Measurements from ENCODE around the gene POLQ. TPM values are rescaled to one million over a fixed set of nuclear protein-coding genes. Genes with fewer than 3 reads are reported as not detected.

The POLQ gene
- total RNA-seq, 1 donor from 2014 or later: 0.38 TPM

- H3K27me3 ChIP-seq (ENCODE audit: low read depth): no peaks in the 10 kb centered on the region
- TF ChIP-seq CTCF (IDR thresholded peaks at IDR 0.05; ENCODE audit: borderline replicate concordance): no peak
- no peak overlapping the region for H3K4me3 ChIP-seq
- H3K36me3 ChIP-seq: no peaks in the 10 kb centered on the region
- H3K9me3 ChIP-seq (replicated peaks): no peaks in the 10 kb centered on the region
- intact Hi-C loops (cut with micrococcal nuclease): no loop called here
- no peak overlapping the region for H3K27ac ChIP-seq (replicated peaks)
- no peaks in the 10 kb centered on the region for H3K4me1 ChIP-seq
- no peak for DNase-seq
These were observed 63.1 kb downstream of the POLQ start for GRCh38 chr3:121482660-121483059.

- TF ChIP-seq CTCF (IDR thresholded peaks at IDR 0.05; ENCODE audit: borderline replicate concordance): no peak
- intact Hi-C loops (cut with micrococcal nuclease): no loop called here
- H3K4me1 ChIP-seq: no peaks in the 10 kb centered on the region
These were observed 64.5 kb downstream of the POLQ start for GRCh38 chr3:121481106-121481880.

GRCh38 chr3:121477589-121477988 is 68.2 kb downstream of the POLQ start:
- intact Hi-C loops (cut with micrococcal nuclease): no loop called here
- Histone ChIP-seq H3K27ac (replicated peaks) (no peak overlapping the region), H3K4me1 (no peaks in the 10 kb centered on the region), H3K9me3 (replicated peaks) (no peaks in the 10 kb centered on the region), H3K36me3 (no peaks in the 10 kb centered on the region), H3K4me3 (no peak overlapping the region), H3K27me3 (ENCODE audit: low read depth) (no peaks in the 10 kb centered on the region)
- DNase-seq: no peak
- TF ChIP-seq CTCF (IDR thresholded peaks at IDR 0.05; ENCODE audit: borderline replicate concordance): no peak

More at GRCh38 chr3:121481106-121481880, 64.5 kb downstream of the POLQ start:
- Histone ChIP-seq H3K36me3 (no peaks in the 10 kb centered on the region), H3K27me3 (ENCODE audit: low read depth) (no peaks in the 10 kb centered on the region), H3K4me3 (no peak overlapping the region), H3K27ac (replicated peaks) (no peak overlapping the region), H3K9me3 (replicated peaks) (no peaks in the 10 kb centered on the region)
- no peak for DNase-seq

GRCh38 chr3:121473001-121473400 is 72.8 kb downstream of the POLQ start:
- Histone ChIP-seq H3K4me3 (no peak overlapping the region), H3K36me3 (no peaks in the 10 kb centered on the region), H3K27me3 (ENCODE audit: low read depth) (no peaks in the 10 kb centered on the region), H3K9me3 (replicated peaks) (no peaks in the 10 kb centered on the region), H3K27ac (replicated peaks) (no peak overlapping the region), H3K4me1 (no peaks in the 10 kb centered on the region)
- TF ChIP-seq CTCF (IDR thresholded peaks at IDR 0.05; ENCODE audit: borderline replicate concordance): no peak
- intact Hi-C loops (cut with micrococcal nuclease): no loop called here
- DNase-seq: no peak

GRCh38 chr3:121467085-121467484 is 78.7 kb downstream of the POLQ start:
- Histone ChIP-seq H3K4me3 (no peak overlapping the region), H3K9me3 (replicated peaks) (no peaks in the 10 kb centered on the region), H3K4me1 (no peaks in the 10 kb centered on the region), H3K27me3 (ENCODE audit: low read depth) (no peaks in the 10 kb centered on the region), H3K27ac (replicated peaks) (no peak overlapping the region), H3K36me3 (no peaks in the 10 kb centered on the region)
- intact Hi-C loops (cut with micrococcal nuclease): no loop called here
- no peak for DNase-seq
- no peak for TF ChIP-seq CTCF (IDR thresholded peaks at IDR 0.05; ENCODE audit: borderline replicate concordance)
